Measurements from ENCODE around the gene TMEM235. TPM values are rescaled to one million over a fixed set of nuclear protein-coding genes. Genes with fewer than 3 reads are reported as not detected.

Gene TMEM235
- not detected in 2 replicates for total RNA-seq (ENCODE audit: low replicate concordance)

GRCh38 chr17:78230996-78231935 is at the start of gene TMEM235:
TSS of gene TMEM235 (plus strand) at chr17:78231631. CDS start at chr17:78232024, 393 bp downstream.

GRCh38 chr17:78186692-78187595 is 44.5 kb upstream of the TMEM235 start, which contains the start of the genes AFMID and TK1:
TSS of gene AFMID (plus strand) at chr17:78187362. CDS start at chr17:78187371, 9 bp downstream.
TSS of gene TK1 (minus strand) at chr17:78187052. CDS start at chr17:78186994, 58 bp downstream.

GRCh38 chr17:78214016-78214705 is 17.3 kb upstream of the TMEM235 start, which contains the start of gene BIRC5:
TSS of gene BIRC5 (plus strand) at chr17:78214253. CDS start at chr17:78214317, 64 bp downstream.

Other genes with a start within 250 kb of the TMEM235 start
- 0.47 and 1.4 TPM in 2 replicates for gene TMC6, start 102.9 kb upstream of the TMEM235 start, total RNA-seq (ENCODE audit: low replicate concordance)
- gene TMC8, start 100.9 kb upstream of the TMEM235 start, total RNA-seq (ENCODE audit: low replicate concordance): not detected in 2 replicates
- gene C17orf99, start 85.2 kb upstream of the TMEM235 start, total RNA-seq (ENCODE audit: low replicate concordance): not detected in 2 replicates
- 11.0 and 23.5 TPM in 2 replicates for gene SYNGR2, start 63.0 kb upstream of the TMEM235 start, total RNA-seq (ENCODE audit: low replicate concordance)
- 1.5 and 43.4 TPM in 2 replicates for gene TK1, start 44.6 kb upstream of the TMEM235 start, total RNA-seq (ENCODE audit: low replicate concordance)
- gene AFMID, start 44.3 kb upstream of the TMEM235 start, total RNA-seq (ENCODE audit: low replicate concordance): 27.7 and 41.7 TPM in 2 replicates
- 2.7 and 28.2 TPM in 2 replicates for gene BIRC5, start 17.4 kb upstream of the TMEM235 start, total RNA-seq (ENCODE audit: low replicate concordance)
- gene SOCS3, start 128.4 kb downstream of the TMEM235 start, total RNA-seq (ENCODE audit: low replicate concordance): 37.6 and 61.4 TPM in 2 replicates
- 19.6 and 43.5 TPM in 2 replicates for gene PGS1, start 147.0 kb downstream of the TMEM235 start, total RNA-seq (ENCODE audit: low replicate concordance)